GM12891 (cell line): ENCODE data around the gene CHID1.

Experiments
- DNase-seq: peaks from one replicate; pipeline ENCODE4 v3.0.0; 2011; ENCODE audit warnings: low spot score; ENCODE audit not compliant: insufficient read length
- FAIRE-seq: peaks from 2 replicates; lab custom pipeline; 2011; peaks lifted over from hg19 to GRCh38; lab: Jason Lieb, UNC
- PAX5 ChIP-seq: IDR thresholded peaks from 2 replicates; pipeline ENCODE4 v1.6.1; 2011; ENCODE audit warnings: low read length, moderate library complexity, mild to moderate bottlenecking; ENCODE audit not compliant: insufficient read depth, severe bottlenecking
- POLR2A ChIP-seq: IDR thresholded peaks from 2 replicates; pipeline ENCODE4 v1.6.1; 2011; ENCODE audit warnings: low read depth, low read length, control low read depth
- POLR2AphosphoS5 ChIP-seq: IDR thresholded peaks from 2 replicates; pipeline ENCODE4 v1.6.1; 2011; ENCODE audit warnings: low read depth, low read length, control low read depth
- POU2F2 ChIP-seq: IDR thresholded peaks from 2 replicates; pipeline ENCODE4 v1.6.1; 2011; ENCODE audit warnings: low read depth, mild to moderate bottlenecking, control low read depth, low read length, moderate library complexity
- SPI1 ChIP-seq: IDR thresholded peaks from 2 replicates; pipeline ENCODE4 v1.6.1; 2011; ENCODE audit warnings: low read depth, low read length, control low read depth
- TAF1 ChIP-seq: IDR thresholded peaks from 2 replicates; pipeline ENCODE4 v1.6.1; 2011; ENCODE audit warnings: low read depth, low read length, control low read depth

The CHID1 gene

GRCh38 chr11:831118-831864 is 79.3 kb downstream of the CHID1 start:
- DNase-seq (no peak), FAIRE-seq (no peak)
- TF ChIP-seq SPI1, result no peak
- TF ChIP-seq POLR2AphosphoS5, result no peak
- TF ChIP-seq POU2F2, result no peak
- TF ChIP-seq POLR2A, result no peak
- no peak for TF ChIP-seq PAX5
- no peak for TF ChIP-seq TAF1

GRCh38 chr11:830295-831117 is 80.1 kb downstream of the CHID1 start:
- TF ChIP-seq SPI1 (no peak), POU2F2 (no peak), PAX5 (no peak), POLR2AphosphoS5 (no peak), POLR2A (no peak), TAF1 (no peak)
- FAIRE-seq (peak; percentile 82), DNase-seq (no peak)

DNA sequence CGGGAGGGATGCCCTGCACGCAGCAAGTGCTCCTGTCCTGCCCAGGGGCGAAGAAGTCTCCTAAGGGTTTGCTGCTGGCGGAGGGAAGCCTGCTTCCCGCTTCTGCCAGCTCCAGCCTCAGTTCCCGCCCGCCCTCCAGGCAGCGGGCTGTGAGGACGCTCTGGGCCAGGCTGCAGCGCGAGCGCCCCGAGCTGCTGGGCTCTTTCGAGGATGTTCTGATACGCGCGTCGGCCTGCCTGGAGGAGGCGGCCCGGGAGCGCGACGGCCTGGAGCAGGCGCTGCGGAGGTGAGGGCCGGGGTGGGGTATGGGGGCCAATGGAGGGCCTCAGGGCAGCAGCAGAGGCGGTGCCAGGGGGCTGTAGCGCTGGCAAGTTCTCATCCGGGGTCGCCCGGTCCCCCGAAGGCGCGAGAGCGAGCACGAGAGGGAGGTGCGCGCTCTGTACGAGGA is 80.7 kb downstream of the CHID1 start:
- FAIRE-seq (no peak), DNase-seq (no peak)
- TF ChIP-seq PAX5 (no peak), POU2F2 (no peak), POLR2AphosphoS5 (no peak), SPI1 (no peak), POLR2A (no peak), TAF1 (no peak)

GRCh38 chr11:829176-829846 is 81.3 kb downstream of the CHID1 start:
- TF ChIP-seq POU2F2, result peak; percentile 82; the same call in 1 of the 2 replicates
- no peak for TF ChIP-seq POLR2AphosphoS5
- no peak for TF ChIP-seq TAF1
- no peak for TF ChIP-seq POLR2A
- TF ChIP-seq PAX5, result no peak
- TF ChIP-seq SPI1, result no peak
- DNase-seq (no peak), FAIRE-seq (peak; percentile 90)

- no peak for DNase-seq
- no peak for FAIRE-seq
- TF ChIP-seq POU2F2 (no peak), TAF1 (no peak)
Measured at GRCh38 chr11:828506-829175, 82.0 kb downstream of the CHID1 start.

GRCh38 chr11:827897-828192 is 82.8 kb downstream of the CHID1 start, which contains the start of gene CRACR2B:
Gene CRACR2B (plus strand): TSS chr11:827919. CDS start chr11:828608, 689 bp downstream.
- FAIRE-seq, result peak; percentile 47
- DNase-seq, result no peak
- TF ChIP-seq SPI1 (no peak), TAF1 (no peak), POLR2AphosphoS5 (no peak), PAX5 (no peak), POLR2A (no peak), POU2F2 (no peak)

DNA sequence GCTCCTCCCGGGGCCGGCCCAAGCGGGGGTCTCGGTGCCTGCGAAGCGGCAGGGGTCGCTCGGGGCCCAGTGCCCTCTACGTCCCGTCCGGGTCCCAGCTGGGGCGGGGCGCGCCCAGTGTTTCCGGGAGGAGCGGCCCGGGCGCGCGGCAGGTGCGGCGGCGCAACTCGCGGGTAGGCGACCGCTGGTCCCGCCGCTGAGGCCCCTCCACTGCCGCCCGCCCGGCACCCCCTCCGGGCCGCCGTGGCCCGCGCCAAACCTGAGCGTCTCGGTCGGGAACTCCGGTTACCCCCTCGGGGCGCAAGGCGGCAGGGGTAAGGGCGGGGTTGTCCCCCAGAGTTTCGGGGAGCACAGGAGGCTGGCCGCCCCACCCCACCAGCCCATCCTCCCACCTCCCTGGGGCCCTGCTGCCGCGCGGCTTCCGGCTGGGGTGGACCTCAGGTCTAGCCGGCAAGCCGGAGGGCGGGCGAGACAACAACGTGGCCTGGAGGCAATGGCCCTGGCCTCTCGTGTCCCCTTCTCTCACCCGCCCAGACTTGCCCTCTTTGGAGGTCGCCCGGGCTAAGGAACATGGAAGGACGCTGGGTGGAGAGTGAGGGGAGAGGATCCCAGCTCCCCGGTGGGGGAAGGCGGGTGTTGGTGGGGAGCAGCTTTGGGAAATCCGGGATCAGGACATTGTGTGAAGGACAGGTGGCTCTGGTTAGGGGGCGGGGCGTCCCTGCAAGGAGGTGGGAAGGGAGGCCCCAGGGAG is 83.3 kb downstream of the CHID1 start:
- no peak for TF ChIP-seq SPI1
- TF ChIP-seq POU2F2, result no peak
- no peak for TF ChIP-seq POLR2A
- TF ChIP-seq TAF1, result no peak
- no peak for TF ChIP-seq PAX5
- TF ChIP-seq POLR2AphosphoS5, result no peak
- DNase-seq (no peak), FAIRE-seq (peak; percentile 95)

DNA sequence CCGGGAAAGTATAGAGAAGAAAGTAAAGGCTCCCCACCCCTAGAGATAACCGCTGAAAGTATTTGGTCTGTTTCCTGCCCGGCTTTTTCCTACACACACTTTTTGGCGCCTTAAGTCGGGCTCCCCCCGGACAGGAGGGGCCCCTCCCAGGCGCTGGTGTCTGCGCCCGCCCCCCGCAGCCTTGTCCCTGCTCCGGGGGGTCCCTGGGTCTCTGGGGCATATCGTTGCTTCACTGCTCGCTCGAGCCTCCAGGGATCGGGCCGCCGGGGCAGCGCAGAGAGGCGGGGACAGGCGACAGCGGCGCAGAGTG is 83.8 kb downstream of the CHID1 start:
- FAIRE-seq, result no peak
- DNase-seq, result no peak
- TF ChIP-seq POU2F2 (no peak), SPI1 (no peak), POLR2A (no peak), POLR2AphosphoS5 (no peak), PAX5 (no peak), TAF1 (no peak)
